ENCODE measurements around the gene HSD17B14. TPM values are rescaled to one million over a fixed set of nuclear protein-coding genes. Genes with fewer than 3 reads are reported as not detected.

Gene HSD17B14
- total RNA-seq, 3 donors from 2014 or later (not counting 1 experiment from before 2014, with no cell fraction given): 0.75 TPM; not detected in 2

- H3K27me3 Mint-ChIP-seq (ENCODE audit: low read depth in 2 of 2): peaks cover 0 to 5% of the 10 kb centered on the region in 2 donors
- H3K27ac ChIP-seq (ENCODE audit: low read length): no peak overlapping the region
- no peak for DNase-seq
- TF ChIP-seq CTCF (IDR thresholded peaks at IDR 0.05): no peak
- H3K9me3 Mint-ChIP-seq: no peaks in the 10 kb centered on the region
- H3K36me3 Mint-ChIP-seq: no peaks in the 10 kb centered on the region
- H3K36me3 ChIP-seq (ENCODE audit: control insufficient read depth, insufficient read depth, low read length): no peaks in the 10 kb centered on the region
- no peak overlapping the region for H3K4me3 ChIP-seq (ENCODE audit: low read length)
- H3K4me1 Mint-ChIP-seq: no peaks in the 10 kb centered on the region
- H3K27ac Mint-ChIP-seq: no peak overlapping the region
- no peak for ATAC-seq
- no peaks in the 10 kb centered on the region for H3K4me1 ChIP-seq (ENCODE audit: control insufficient read depth, insufficient read depth, low read length)
- intact Hi-C loops (cut with micrococcal nuclease): no loop called here
- H3K9me3 ChIP-seq (ENCODE audit: control insufficient read depth, insufficient read depth, low read length): no peaks in the 10 kb centered on the region
- H3K4me3 Mint-ChIP-seq: no peak overlapping the region
- no peaks in the 10 kb centered on the region for H3K27me3 ChIP-seq (ENCODE audit: control insufficient read depth, insufficient read depth, low read length)
- WGBS (ENCODE audit: insufficient coverage): 94% methylated on average over 7 of the region's 8 CpGs
Observed at GRCh38 chr19:48826606-48827020, 9.7 kb downstream of the HSD17B14 start.

DNA sequence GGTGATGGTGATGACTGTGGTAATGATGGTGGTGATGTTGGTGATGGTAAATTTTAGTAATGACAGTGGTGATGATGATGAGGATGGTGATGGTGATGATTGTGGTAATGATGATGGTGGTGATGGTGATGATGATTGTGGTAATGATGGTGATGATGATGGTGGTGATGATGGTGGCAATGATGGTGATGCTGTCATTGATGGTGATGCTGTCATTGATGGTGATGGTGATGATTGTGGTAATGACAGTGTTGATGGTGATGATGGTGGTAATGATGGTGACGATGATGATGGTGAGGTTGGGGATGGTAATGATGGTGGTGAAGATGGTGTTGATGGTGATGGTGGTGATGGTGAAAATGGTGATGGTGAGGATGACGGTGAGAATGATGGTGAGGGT, 13.8 kb downstream of the HSD17B14 start:
- Mint-ChIP-seq H3K27me3 (ENCODE audit: low read depth in 2 of 2) (no peaks in the 10 kb centered on the region), H3K27ac (no peak overlapping the region), H3K4me1 (no peaks in the 10 kb centered on the region), H3K36me3 (no peaks in the 10 kb centered on the region), H3K4me3 (no peak overlapping the region), H3K9me3 (no peaks in the 10 kb centered on the region)
- WGBS (ENCODE audit: insufficient coverage): 95% methylated on average over 2 of the region's 2 CpGs
- H3K27ac ChIP-seq (ENCODE audit: low read length): no peak overlapping the region
- H3K27me3 ChIP-seq (ENCODE audit: control insufficient read depth, insufficient read depth, low read length): no peaks in the 10 kb centered on the region
- H3K36me3 ChIP-seq (ENCODE audit: control insufficient read depth, insufficient read depth, low read length): no peaks in the 10 kb centered on the region
- DNase-seq (no peak), ATAC-seq (no peak)
- intact Hi-C loops (cut with micrococcal nuclease): no loop called here
- no peaks in the 10 kb centered on the region for H3K4me1 ChIP-seq (ENCODE audit: control insufficient read depth, insufficient read depth, low read length)
- H3K9me3 ChIP-seq (ENCODE audit: control insufficient read depth, insufficient read depth, low read length): no peaks in the 10 kb centered on the region
- H3K4me3 ChIP-seq (ENCODE audit: low read length): no peak overlapping the region
- TF ChIP-seq CTCF (IDR thresholded peaks at IDR 0.05): no peak

DNA sequence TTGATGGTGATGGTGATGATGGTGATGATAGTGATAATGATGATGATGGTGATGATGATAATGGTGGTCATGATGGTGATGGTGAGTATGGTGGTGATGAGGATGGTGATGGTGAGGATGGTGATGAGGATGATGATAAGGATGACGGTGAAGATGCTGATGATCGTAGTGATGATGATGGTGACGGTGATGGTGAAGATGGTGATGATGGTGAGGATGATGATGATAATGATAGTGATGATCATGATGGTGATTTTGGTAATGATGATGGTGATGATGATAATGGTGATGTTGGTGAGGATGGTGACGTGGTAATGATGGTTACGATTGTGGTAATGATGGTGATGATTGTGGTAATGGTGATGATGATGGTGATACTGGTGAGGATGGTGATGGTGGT, 14.7 kb downstream of the HSD17B14 start:
- DNase-seq: no peak
- no peaks in the 10 kb centered on the region for H3K36me3 ChIP-seq (ENCODE audit: control insufficient read depth, insufficient read depth, low read length)
- H3K27me3 ChIP-seq (ENCODE audit: control insufficient read depth, insufficient read depth, low read length): no peaks in the 10 kb centered on the region
- no peak overlapping the region for H3K27ac Mint-ChIP-seq
- H3K4me1 Mint-ChIP-seq: no peaks in the 10 kb centered on the region
- H3K27me3 Mint-ChIP-seq (ENCODE audit: low read depth in 2 of 2): no peaks in the 10 kb centered on the region
- H3K27ac ChIP-seq (ENCODE audit: low read length): no peak overlapping the region
- no peak for TF ChIP-seq CTCF (IDR thresholded peaks at IDR 0.05)
- no peak for ATAC-seq
- H3K36me3 Mint-ChIP-seq: no peaks in the 10 kb centered on the region
- WGBS (ENCODE audit: insufficient coverage): 77% methylated on average over 5 of the region's 5 CpGs
- no peaks in the 10 kb centered on the region for H3K9me3 Mint-ChIP-seq
- no peaks in the 10 kb centered on the region for H3K9me3 ChIP-seq (ENCODE audit: control insufficient read depth, insufficient read depth, low read length)
- H3K4me3 Mint-ChIP-seq: no peak overlapping the region
- intact Hi-C loops (cut with micrococcal nuclease): no loop called here
- H3K4me3 ChIP-seq (ENCODE audit: low read length): no peak overlapping the region
- no peaks in the 10 kb centered on the region for H3K4me1 ChIP-seq (ENCODE audit: control insufficient read depth, insufficient read depth, low read length)

DNA sequence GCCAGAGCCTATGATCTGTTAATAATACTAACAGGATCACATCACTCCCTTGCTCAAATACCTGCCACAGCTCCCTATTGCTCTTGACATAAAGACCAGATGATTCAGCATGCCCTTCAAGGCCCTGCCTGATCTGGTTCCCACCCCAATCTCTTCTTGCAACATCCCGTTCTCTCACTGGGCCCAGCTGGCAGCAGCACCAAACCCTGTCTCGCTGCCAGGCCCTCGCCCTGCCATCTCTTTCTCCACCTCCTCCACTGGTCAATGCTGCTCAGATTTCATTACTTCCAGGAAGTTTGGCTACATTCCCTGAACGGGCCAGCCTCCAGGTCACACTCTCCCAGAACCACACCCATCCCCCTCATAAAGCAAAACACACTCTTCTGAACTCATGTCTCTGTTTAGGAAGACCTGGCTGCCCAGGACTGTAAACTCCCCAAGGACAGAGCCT, 16.9 kb downstream of the HSD17B14 start:
- Histone ChIP-seq H3K27ac (ENCODE audit: low read length) (no peak overlapping the region), H3K4me3 (ENCODE audit: low read length) (no peak overlapping the region), H3K36me3 (ENCODE audit: control insufficient read depth, insufficient read depth, low read length) (no peaks in the 10 kb centered on the region), H3K27me3 (ENCODE audit: control insufficient read depth, insufficient read depth, low read length) (no peaks in the 10 kb centered on the region), H3K9me3 (ENCODE audit: control insufficient read depth, insufficient read depth, low read length) (no peaks in the 10 kb centered on the region), H3K4me1 (ENCODE audit: control insufficient read depth, insufficient read depth, low read length) (no peaks in the 10 kb centered on the region)
- H3K9me3 Mint-ChIP-seq: no peaks in the 10 kb centered on the region
- no peak for TF ChIP-seq CTCF (IDR thresholded peaks at IDR 0.05)
- WGBS (ENCODE audit: insufficient coverage): 75% methylated on average over 4 of the region's 4 CpGs
- no peak overlapping the region for H3K27ac Mint-ChIP-seq
- H3K36me3 Mint-ChIP-seq: no peaks in the 10 kb centered on the region
- no peak for ATAC-seq
- H3K27me3 Mint-ChIP-seq (ENCODE audit: low read depth in 2 of 2): no peaks in the 10 kb centered on the region
- no peak overlapping the region for H3K4me3 Mint-ChIP-seq
- DNase-seq: no peak
- H3K4me1 Mint-ChIP-seq: no peaks in the 10 kb centered on the region
- intact Hi-C loops (cut with micrococcal nuclease): no loop called here

All from natural killer cell (primary cell).